Muscle layer of duodenum (tissue), 2 donors: ENCODE measurements around the gene PRR18.

ENCODE experiments used
- H3K27ac ChIP-seq: one replicate; pipeline ENCODE4 v1.7.0; 2013; ENCODE audit warnings: mild to moderate bottlenecking, low read length
- H3K27me3 ChIP-seq: one replicate; pipeline ENCODE4 v1.7.0; 2013; ENCODE audit warnings: low read depth, mild to moderate bottlenecking, control low read depth, low read length
- H3K36me3 ChIP-seq, 2 donors: one replicate each; pipeline ENCODE4 v1.7.0; 2013; ENCODE audit warnings: low read length in 2 of 2, control low read depth in 1 of 2, mild to moderate bottlenecking in 1 of 2; ENCODE audit not compliant: insufficient read depth in 2 of 2, control insufficient read depth in 1 of 2
- H3K4me1 ChIP-seq, 2 donors: one replicate each; pipeline ENCODE4 v1.7.0; 2013; ENCODE audit warnings: low read length in 2 of 2, mild to moderate bottlenecking in 2 of 2, control low read depth in 1 of 2, moderate library complexity in 1 of 2; ENCODE audit not compliant: insufficient read depth in 2 of 2, control insufficient read depth in 1 of 2
- H3K4me3 ChIP-seq, 2 donors: one replicate each; pipeline ENCODE4 v1.7.0; 2013; ENCODE audit warnings: low read length in 2 of 2, low read depth in 1 of 2, mild to moderate bottlenecking in 1 of 2
- H3K9me3 ChIP-seq, 2 donors: one replicate each; pipeline ENCODE4 v1.7.0; 2013; ENCODE audit warnings: low read length in 2 of 2, control low read depth in 1 of 2, mild to moderate bottlenecking in 1 of 2; ENCODE audit not compliant: control insufficient read depth in 1 of 2
- donor health status: healthy.

The PRR18 gene

GRCh38 chr6:166301611-166302529 is 6.3 kb downstream of the PRR18 start:
- Histone ChIP-seq H3K4me3 (no peak overlapping the region), H3K4me1 (peaks cover 0 to 5% of the 10 kb centered on the region in 2 donors), H3K27me3 (peaks cover 17% of the 10 kb centered on the region), H3K36me3 (no peaks in the 10 kb centered on the region), H3K9me3 (no peaks in the 10 kb centered on the region), H3K27ac (no peak overlapping the region)

GRCh38 chr6:166300357-166300987 is 7.7 kb downstream of the PRR18 start:
- H3K27me3 ChIP-seq: peaks cover 4% of the 10 kb centered on the region
- H3K36me3 ChIP-seq: no peaks in the 10 kb centered on the region
- H3K9me3 ChIP-seq: no peaks in the 10 kb centered on the region
- H3K4me3 ChIP-seq: no peak overlapping the region
- H3K27ac ChIP-seq: no peak overlapping the region
- H3K4me1 ChIP-seq: no peaks in the 10 kb centered on the region

GRCh38 chr6:166297606-166298005 is 10.6 kb downstream of the PRR18 start:
- no peak overlapping the region for H3K27ac ChIP-seq
- no peaks in the 10 kb centered on the region for H3K27me3 ChIP-seq

GRCh38 chr6:166296035-166296883 is 11.9 kb downstream of the PRR18 start:
- H3K9me3 ChIP-seq: no peaks in the 10 kb centered on the region
- no peaks in the 10 kb centered on the region for H3K36me3 ChIP-seq
- no peak overlapping the region for H3K27ac ChIP-seq
- H3K27me3 ChIP-seq: no peaks in the 10 kb centered on the region
- H3K4me3 ChIP-seq: no peak overlapping the region
- no peaks in the 10 kb centered on the region for H3K4me1 ChIP-seq

More at GRCh38 chr6:166297606-166298005, 10.6 kb downstream of the PRR18 start:
- Histone ChIP-seq H3K9me3 (no peaks in the 10 kb centered on the region), H3K4me3 (no peak overlapping the region), H3K36me3 (no peaks in the 10 kb centered on the region), H3K4me1 (no peaks in the 10 kb centered on the region)

GRCh38 chr6:166293731-166294584 is 14.2 kb downstream of the PRR18 start:
- Histone ChIP-seq H3K4me3 (no peak overlapping the region), H3K27me3 (no peaks in the 10 kb centered on the region), H3K9me3 (no peaks in the 10 kb centered on the region), H3K4me1 (no peaks in the 10 kb centered on the region), H3K36me3 (no peaks in the 10 kb centered on the region), H3K27ac (no peak overlapping the region)

GRCh38 chr6:166289207-166290060 is 18.8 kb downstream of the PRR18 start:
- Histone ChIP-seq H3K27me3 (no peaks in the 10 kb centered on the region), H3K36me3 (no peaks in the 10 kb centered on the region), H3K4me1 (no peaks in the 10 kb centered on the region), H3K27ac (no peak overlapping the region), H3K9me3 (no peaks in the 10 kb centered on the region), H3K4me3 (no peak overlapping the region)

GRCh38 chr6:166286839-166287271 is 21.3 kb downstream of the PRR18 start:
- Histone ChIP-seq H3K27me3 (no peaks in the 10 kb centered on the region), H3K27ac (no peak overlapping the region), H3K4me1 (no peaks in the 10 kb centered on the region), H3K36me3 (no peaks in the 10 kb centered on the region), H3K4me3 (no peak overlapping the region), H3K9me3 (no peaks in the 10 kb centered on the region)

- H3K27ac ChIP-seq: no peak overlapping the region
- no peak overlapping the region for H3K4me3 ChIP-seq
- no peaks in the 10 kb centered on the region for H3K27me3 ChIP-seq
- H3K36me3 ChIP-seq: no peaks in the 10 kb centered on the region
- H3K9me3 ChIP-seq: no peaks in the 10 kb centered on the region
- no peaks in the 10 kb centered on the region for H3K4me1 ChIP-seq
These were observed 23.0 kb downstream of the PRR18 start for GRCh38 chr6:166285233-166285632.

- Histone ChIP-seq H3K4me3 (no peak overlapping the region), H3K9me3 (no peaks in the 10 kb centered on the region), H3K36me3 (no peaks in the 10 kb centered on the region), H3K27ac (no peak overlapping the region), H3K4me1 (no peaks in the 10 kb centered on the region), H3K27me3 (no peaks in the 10 kb centered on the region)
These were observed 23.6 kb downstream of the PRR18 start for GRCh38 chr6:166284640-166285039.
